ENCODE data around the gene NOPCHAP1.

NOPCHAP1 gene

DNA sequence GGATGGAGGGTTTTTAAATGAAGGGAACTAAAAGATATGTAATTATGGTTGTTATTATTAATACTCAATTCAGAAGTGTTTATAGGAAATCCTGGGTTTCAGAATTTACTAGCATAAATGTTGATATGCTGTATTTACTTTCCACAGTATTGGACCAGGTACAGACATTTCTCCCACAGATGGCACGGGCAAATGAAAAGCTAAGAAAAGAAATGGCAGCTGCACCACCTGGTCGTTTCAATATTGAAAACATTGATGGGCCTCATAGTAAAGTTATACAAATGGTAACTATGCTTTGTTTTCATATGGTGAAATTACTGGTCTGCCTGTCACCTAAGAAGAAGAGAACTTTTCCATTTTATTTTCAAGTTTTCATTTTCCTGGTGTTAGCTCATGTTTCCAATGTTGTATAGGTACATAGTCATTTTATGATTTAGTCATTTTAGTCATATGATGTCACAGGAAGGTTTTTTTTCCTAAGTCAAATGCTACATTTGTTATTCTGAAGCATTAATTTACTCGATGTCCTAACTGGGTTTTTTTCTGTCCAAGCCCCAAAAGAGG lies 5.5 kb downstream of the NOPCHAP1 start:
- Histone ChIP-seq H3K9me2 (replicated peaks; ENCODE audit: control insufficient read depth, low read length) (no peaks in the 10 kb centered on the region), H3F3A (ENCODE audit: control insufficient read depth, insufficient read depth) (no peaks in the 10 kb centered on the region), H3K4me1 (ENCODE audit: control insufficient read depth, low read length) (peaks cover 22% of the 10 kb centered on the region), H3K4me3 (ENCODE audit: low read length) (no peak overlapping the region), H4K20me1 (ENCODE audit: control insufficient read depth, insufficient read depth, low read depth, low read length) (no peaks in the 10 kb centered on the region; the same call in 1 of the 2 replicates), H3K79me2 (ENCODE audit: control insufficient read depth, low read length) (peaks cover 46% of the 10 kb centered on the region), H3K27me3 (ENCODE audit: control insufficient read depth, low read length) (no peaks in the 10 kb centered on the region), H3K27ac (ENCODE audit: low read depth, low read length) (no peak overlapping the region), H3K36me3 (ENCODE audit: control insufficient read depth, low read length) (peaks cover 84% of the 10 kb centered on the region), H3K9me3 (ENCODE audit: control insufficient read depth, insufficient read depth, low read length) (no peaks in the 10 kb centered on the region), H3K4me2 (ENCODE audit: low read length) (no peak overlapping the region)
- TF ChIP-seq EZH2phosphoT487 (IDR thresholded peaks at IDR 0.05; ENCODE audit: borderline replicate concordance, low read length) = no peak

DNA sequence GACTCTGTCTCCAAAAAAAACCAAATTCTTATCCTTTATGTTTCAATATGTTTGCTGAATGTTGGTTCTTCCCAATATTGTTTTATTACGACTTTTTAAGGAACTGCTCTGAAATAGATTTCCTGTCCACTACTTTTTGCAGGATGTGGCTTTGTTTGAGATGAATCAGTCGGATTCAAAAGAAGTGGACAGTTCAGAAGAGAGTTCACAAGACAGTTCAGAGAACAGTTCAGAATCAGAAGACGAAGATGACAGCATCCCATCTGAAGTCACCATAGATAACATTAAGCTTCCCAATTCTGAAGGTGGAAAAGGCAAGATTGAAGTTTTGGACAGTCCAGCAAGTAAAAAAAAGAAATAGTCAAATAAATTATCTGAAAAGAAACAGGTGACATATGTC lies 8.2 kb downstream of the NOPCHAP1 start:
- Histone ChIP-seq H3K4me2 (ENCODE audit: low read length) (no peak overlapping the region), H3K36me3 (ENCODE audit: control insufficient read depth, low read length) (peaks cover 90% of the 10 kb centered on the region)

DNA sequence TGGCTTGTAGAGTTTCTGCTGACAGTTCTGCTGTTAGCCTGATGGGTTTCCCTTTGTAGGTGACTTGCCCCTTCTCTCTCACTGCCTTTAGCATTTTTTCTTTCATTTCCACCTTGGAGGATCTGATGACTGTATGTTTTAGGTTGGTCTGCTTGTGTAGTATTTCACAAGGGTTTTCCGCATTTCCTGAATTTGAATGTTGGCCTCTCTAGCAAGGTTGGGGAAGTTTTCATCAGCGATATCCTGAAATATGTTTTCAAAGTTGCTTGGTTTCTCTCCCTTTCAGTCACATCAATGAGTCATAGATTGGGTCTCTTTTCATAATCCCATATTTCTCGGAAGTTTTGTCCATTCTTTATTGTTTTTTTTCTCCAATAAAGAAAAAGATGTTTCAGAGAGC lies 11.4 kb downstream of the NOPCHAP1 start:
- Histone ChIP-seq H4K20me1 (ENCODE audit: control insufficient read depth, insufficient read depth, low read depth, low read length) (no peaks in the 10 kb centered on the region), H3K9me2 (replicated peaks; ENCODE audit: control insufficient read depth, low read length) (no peaks in the 10 kb centered on the region), H3K36me3 (ENCODE audit: control insufficient read depth, low read length) (peaks cover 90% of the 10 kb centered on the region), H3K9me3 (ENCODE audit: control insufficient read depth, insufficient read depth, low read length) (peaks cover 16% of the 10 kb centered on the region; the same call in 1 of the 2 replicates), H3K27ac (ENCODE audit: low read depth, low read length) (no peak overlapping the region), H3K4me1 (ENCODE audit: control insufficient read depth, low read length) (no peaks in the 10 kb centered on the region), H3K79me2 (ENCODE audit: control insufficient read depth, low read length) (no peaks in the 10 kb centered on the region), H3K27me3 (ENCODE audit: control insufficient read depth, low read length) (no peaks in the 10 kb centered on the region), H3K4me3 (ENCODE audit: low read length) (no peak overlapping the region), H3K4me2 (ENCODE audit: low read length) (no peak overlapping the region), H3F3A (ENCODE audit: control insufficient read depth, insufficient read depth) (no peaks in the 10 kb centered on the region)
- no peak for TF ChIP-seq EZH2phosphoT487 (IDR thresholded peaks at IDR 0.05; ENCODE audit: borderline replicate concordance, low read length)
- TF ChIP-seq, protein P1, sequence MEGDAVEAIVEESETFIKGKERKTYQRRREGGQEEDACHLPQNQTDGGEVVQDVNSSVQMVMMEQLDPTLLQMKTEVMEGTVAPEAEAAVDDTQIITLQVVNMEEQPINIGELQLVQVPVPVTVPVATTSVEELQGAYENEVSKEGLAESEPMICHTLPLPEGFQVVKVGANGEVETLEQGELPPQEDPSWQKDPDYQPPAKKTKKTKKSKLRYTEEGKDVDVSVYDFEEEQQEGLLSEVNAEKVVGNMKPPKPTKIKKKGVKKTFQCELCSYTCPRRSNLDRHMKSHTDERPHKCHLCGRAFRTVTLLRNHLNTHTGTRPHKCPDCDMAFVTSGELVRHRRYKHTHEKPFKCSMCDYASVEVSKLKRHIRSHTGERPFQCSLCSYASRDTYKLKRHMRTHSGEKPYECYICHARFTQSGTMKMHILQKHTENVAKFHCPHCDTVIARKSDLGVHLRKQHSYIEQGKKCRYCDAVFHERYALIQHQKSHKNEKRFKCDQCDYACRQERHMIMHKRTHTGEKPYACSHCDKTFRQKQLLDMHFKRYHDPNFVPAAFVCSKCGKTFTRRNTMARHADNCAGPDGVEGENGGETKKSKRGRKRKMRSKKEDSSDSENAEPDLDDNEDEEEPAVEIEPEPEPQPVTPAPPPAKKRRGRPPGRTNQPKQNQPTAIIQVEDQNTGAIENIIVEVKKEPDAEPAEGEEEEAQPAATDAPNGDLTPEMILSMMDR (IDR thresholded peaks at IDR 0.05; ENCODE audit: low read depth, low read length, poor library complexity, severe bottlenecking) = no peak

More for the DNA sequence above, 8.2 kb downstream of the NOPCHAP1 start:
- Histone ChIP-seq H4K20me1 (ENCODE audit: control insufficient read depth, insufficient read depth, low read depth, low read length) (no peaks in the 10 kb centered on the region; the same call in 1 of the 2 replicates), H3K4me1 (ENCODE audit: control insufficient read depth, low read length) (no peaks in the 10 kb centered on the region), H3F3A (ENCODE audit: control insufficient read depth, insufficient read depth) (no peaks in the 10 kb centered on the region), H3K4me3 (ENCODE audit: low read length) (no peak overlapping the region), H3K27ac (ENCODE audit: low read depth, low read length) (no peak overlapping the region), H3K9me3 (ENCODE audit: control insufficient read depth, insufficient read depth, low read length) (no peaks in the 10 kb centered on the region), H3K79me2 (ENCODE audit: control insufficient read depth, low read length) (peaks cover 19% of the 10 kb centered on the region), H3K9me2 (replicated peaks; ENCODE audit: control insufficient read depth, low read length) (no peaks in the 10 kb centered on the region), H3K27me3 (ENCODE audit: control insufficient read depth, low read length) (no peaks in the 10 kb centered on the region)
- no peak for TF ChIP-seq EZH2phosphoT487 (IDR thresholded peaks at IDR 0.05; ENCODE audit: borderline replicate concordance, low read length)
- TF ChIP-seq, protein P1 (IDR thresholded peaks at IDR 0.05; ENCODE audit: low read depth, low read length, poor library complexity, severe bottlenecking) = no peak

All from DOHH2 (cell line).